PC-9 (cell line): ENCODE data around the gene PROSER2. TPM values are rescaled to one million over a fixed set of nuclear protein-coding genes. Genes with fewer than 3 reads are reported as not detected.

Source experiments
- BruUV-seq: library from RNA; stranded (reverse); fragments of 400-500 nt; replicated peaks from 2 replicates; lab custom pipeline; 2021; lab: Mats Ljungman, UMichigan
- CTCF ChIA-PET: fragments of 300-600 bp; sonication (Branson Sonifier 250); formaldehyde crosslinking; loops from one replicate; lab custom pipeline; 2022; ENCODE audit warnings: antibody characterized with exemption; lab: Charles Lee
- POLR2A ChIA-PET: fragments of 300-600 bp; sonication (Branson Sonifier 250); formaldehyde crosslinking; loops from one replicate; lab custom pipeline; 2022; ENCODE audit warnings: antibody characterized with exemption; ENCODE audit not compliant: unreplicated experiment; lab: Charles Lee
- DNase-seq, 2 experiments: peaks; one replicate each; pipeline versions ENCODE4 v3.0.0 to v3.0.0-alpha.2; 2015 to 2022; ENCODE audit warnings: mixed read lengths in 1 of 2
- H2AFZ ChIP-seq: fragments of 200-600 bp; sonication (generic); 2 replicates; pipeline ENCODE4 v1.8.1; 2017; ENCODE audit warnings: antibody characterized with exemption
- H3F3A ChIP-seq: fragments of 200-600 bp; sonication (generic); 2 replicates; pipeline ENCODE4 v1.8.1; 2017; ENCODE audit warnings: antibody characterized with exemption, mild to moderate bottlenecking, low read depth; ENCODE audit not compliant: insufficient read depth
- H3K27ac ChIP-seq: fragments of 200-600 bp; sonication (generic); 2 replicates; pipeline ENCODE4 v1.6.1; 2016; ENCODE audit warnings: mixed run types
- H3K27me3 ChIP-seq: fragments of 200-600 bp; sonication (generic); 2 replicates; pipeline ENCODE4 v1.6.1; 2016; ENCODE audit warnings: low read depth, mixed run types; ENCODE audit not compliant: insufficient read depth
- H3K36me3 ChIP-seq: fragments of 200-600 bp; sonication (generic); 2 replicates; pipeline ENCODE4 v1.6.1; 2016; ENCODE audit warnings: low read depth, mixed run types
- H3K4me1 ChIP-seq: fragments of 200-600 bp; sonication (generic); replicated peaks from 2 replicates; pipeline ENCODE4 v1.6.1; 2016; ENCODE audit warnings: mixed run types; ENCODE audit not compliant: insufficient read depth
- H3K4me2 ChIP-seq: fragments of 200-600 bp; sonication (generic); 2 replicates; pipeline ENCODE4 v1.6.1; 2017; ENCODE audit warnings: mixed run types
- H3K4me3 ChIP-seq: fragments of 200-600 bp; sonication (generic); 2 replicates; pipeline ENCODE4 v1.6.1; 2016; ENCODE audit warnings: mixed run types
- H3K79me2 ChIP-seq: fragments of 200-600 bp; sonication (generic); 2 replicates; pipeline ENCODE4 v1.6.1; 2017; ENCODE audit warnings: low read depth, mixed run types
- H3K9me2 ChIP-seq: fragments of 200-600 bp; sonication (generic); 2 replicates; pipeline ENCODE4 v1.8.1; 2017; ENCODE audit warnings: mild to moderate bottlenecking; ENCODE audit not compliant: insufficient read depth
- H3K9me3 ChIP-seq: fragments of 200-600 bp; sonication (generic); 2 replicates; pipeline ENCODE4 v1.8.1; 2016; ENCODE audit warnings: low read depth; ENCODE audit not compliant: insufficient read depth
- H4K20me1 ChIP-seq: fragments of 200-600 bp; sonication (generic); 2 replicates; pipeline ENCODE4 v1.8.1; 2017; ENCODE audit not compliant: insufficient read depth
- CTCF ChIP-seq: fragments of 200-600 bp; sonication (generic); conservative IDR thresholded peaks from 2 replicates; pipeline ENCODE4 v1.6.1; 2017; ENCODE audit warnings: mixed run types, antibody characterized with exemption, mild to moderate bottlenecking, moderate library complexity
- EZH2 ChIP-seq: fragments of 200-600 bp; sonication (generic); IDR thresholded peaks from 2 replicates; pipeline ENCODE4 v1.8.0; 2017; ENCODE audit warnings: antibody characterized with exemption, low read depth
- intact Hi-C: fragments of 100-400 bp; cut with micrococcal nuclease; formaldehyde crosslinking; loops from one replicate; pipeline ENCODE4 v1.10.0; 2022; ENCODE audit not compliant: unreplicated experiment
- total RNA-seq: library from RNA; stranded (reverse); gene quantifications from 2 replicates; pipeline ENCODE4 v1.2.3, GENCODE V29; 2021

PROSER2 gene
- total RNA-seq, 1 experiment from 2014 or later, result 66.6 TPM

- intact Hi-C loops, result loop anchor here (1.0 to 10.0 kb wide), 2 partner anchors 203 to 412 kb away; partner anchors contain the start of genes CDC123 and NUDT5
- Histone ChIP-seq H3K9me3 (no peaks in the 10 kb centered on the region), H3K27ac (no peak overlapping the region), H3K27me3 (no peaks in the 10 kb centered on the region), H3K4me2 (no peak overlapping the region), H3F3A (no peaks in the 10 kb centered on the region), H3K9me2 (no peaks in the 10 kb centered on the region), H3K79me2 (no peaks in the 10 kb centered on the region), H4K20me1 (no peaks in the 10 kb centered on the region), H3K4me3 (no peak overlapping the region), H3K4me1 (no peaks in the 10 kb centered on the region), H2AFZ (no peak overlapping the region), H3K36me3 (no peaks in the 10 kb centered on the region)
- CTCF ChIA-PET, result interaction anchor here (0.5 to 1.6 kb wide), 7 partner anchors 9 to 207 kb away, joined by 3 to 6 read pairs (median 3); no protein-coding TSS in a partner anchor
- POLR2A ChIA-PET, result no interaction called here
- TF ChIP-seq CTCF (peak; percentile 84), EZH2 (no peak)
- no TSS peak for BruUV-seq
- peak; percentile 11 to 59 for DNase-seq
Measured at GRCh38 chr10:11782793-11783557, 40.2 kb upstream of the PROSER2 start.

- no peak for DNase-seq
- Histone ChIP-seq H4K20me1 (no peaks in the 10 kb centered on the region), H3K4me2 (no peak overlapping the region), H2AFZ (no peak overlapping the region), H3K36me3 (no peaks in the 10 kb centered on the region), H3K79me2 (no peaks in the 10 kb centered on the region), H3K9me2 (no peaks in the 10 kb centered on the region), H3K27me3 (no peaks in the 10 kb centered on the region), H3K27ac (no peak overlapping the region), H3K4me3 (no peak overlapping the region), H3K9me3 (no peaks in the 10 kb centered on the region), H3F3A (no peaks in the 10 kb centered on the region), H3K4me1 (no peaks in the 10 kb centered on the region)
- intact Hi-C loops, result loop anchor here (1.0 to 10.0 kb wide), 2 partner anchors 203 to 411 kb away; partner anchors contain the start of genes CDC123 and NUDT5
- ChIA-PET CTCF (interaction anchor here (0.6 to 1.6 kb wide), 5 partner anchors 9 to 1282 kb away, joined by 3 to 6 read pairs (median 4); no protein-coding TSS in a partner anchor), POLR2A (interaction anchor here (0.7 kb wide), 1 partner anchor 212 kb away, joined by 4 read pairs; no protein-coding TSS in a partner anchor)
- TF ChIP-seq EZH2, result no peak
- TF ChIP-seq CTCF, result no peak
- no TSS peak for BruUV-seq
Measured at GRCh38 chr10:11783558-11783865, 39.6 kb upstream of the PROSER2 start.

GRCh38 chr10:11787374-11787773, 35.8 kb upstream of the PROSER2 start:
- Histone ChIP-seq H3K79me2 (no peaks in the 10 kb centered on the region), H3K4me2 (no peak overlapping the region), H3K9me3 (no peaks in the 10 kb centered on the region), H3K9me2 (no peaks in the 10 kb centered on the region), H3K4me3 (no peak overlapping the region), H3K27me3 (no peaks in the 10 kb centered on the region), H3K36me3 (no peaks in the 10 kb centered on the region), H3K4me1 (no peaks in the 10 kb centered on the region), H4K20me1 (no peaks in the 10 kb centered on the region), H3F3A (no peaks in the 10 kb centered on the region), H3K27ac (no peak overlapping the region), H2AFZ (no peak overlapping the region)
- DNase-seq, result no peak
- ChIA-PET POLR2A (no interaction called here), CTCF (no interaction called here)
- no peak for TF ChIP-seq EZH2
- no peak for TF ChIP-seq CTCF
- no TSS peak for BruUV-seq
- intact Hi-C loops, result loop anchor here (10.0 kb wide), 1 partner anchor 407 kb away; the partner anchor contains the start of genes CDC123 and NUDT5
